Motor neuron (in vitro differentiated cells): ENCODE data around the gene KPNA1. TPM values are rescaled to one million over a fixed set of nuclear protein-coding genes. Genes with fewer than 3 reads are reported as not detected.

ENCODE experiments used
- ATAC-seq, 8 experiments: fragments of 200-7000 bp; cut with Tn5 transposase; replicated peaks in 6 of 8; 2 replicates each; pipeline ENCODE4 v1.8.0; 2021; ENCODE audit warnings: mild to moderate bottlenecking in 8 of 8, moderate library complexity in 8 of 8
- H3K27ac ChIP-seq, 2 donors: fragments of 250-450 bp; sonication (Bioruptor Pico); 2 replicates each; pipeline ENCODE4 v1.9.0; 2021; ENCODE audit warnings: antibody characterized with exemption in 2 of 2, mild to moderate bottlenecking in 2 of 2, moderate library complexity in 1 of 2
- H3K4me1 ChIP-seq, 2 donors: fragments of 250-450 bp; sonication (Bioruptor Pico); replicated peaks in 1 of 2; 2 replicates each; pipeline ENCODE4 v1.6.1; 2021; ENCODE audit warnings: antibody characterized with exemption in 2 of 2, mild to moderate bottlenecking in 2 of 2, moderate library complexity in 1 of 2
- H3K4me3 ChIP-seq, 5 donors: fragments of 250-450 bp; sonication (Bioruptor Pico); 2 replicates each; pipeline ENCODE4 v1.9.0; 2021; ENCODE audit warnings: antibody characterized with exemption in 5 of 5, mild to moderate bottlenecking in 5 of 5, moderate library complexity in 4 of 5
- WGBS, 10 experiments: fragments of 450-650 bp; shearing (Covaris generic); methylation state at CpG; one replicate each; pipeline ENCODE4 v1.0.0; 2022; 5-methylcytosine and 5-hydroxymethylcytosine counted together
- in situ Hi-C, 9 experiments: fragments of 400-800 bp; cut with MboI; loops; one replicate each; pipeline ENCODE4 v1.15.0; 2021; ENCODE audit warnings: low sequenced_read_pairs in 9 of 9, low pct_unique_long_range_greater_than_20kb in 2 of 9; ENCODE audit not compliant: unreplicated experiment in 9 of 9
- total RNA-seq, 8 experiments: library from RNA; unstranded; fragments of 300-600 nt; gene quantifications; 2 replicates each; pipeline versions ENCODE4 v1.2.3 to v1.2.4, GENCODE V29; 2022

KPNA1 gene
- total RNA-seq, 8 experiments from 2014 or later: 24.1 to 48.9 (median 36.2) TPM

- H3K27ac ChIP-seq: no peak overlapping the region
- H3K4me1 ChIP-seq: peaks cover 2 to 4% of the 10 kb centered on the region in 2 donors
- H3K4me3 ChIP-seq: no peak overlapping the region
- ATAC-seq: no peak
- in situ Hi-C loops: no loop called here
These were observed 118.2 kb downstream of the KPNA1 start for GRCh38 chr3:122396511-122396910.

- no peak for ATAC-seq
- Histone ChIP-seq H3K27ac (no peak overlapping the region), H3K4me3 (no peak overlapping the region), H3K4me1 (peaks cover 2 to 4% of the 10 kb centered on the region in 2 donors)
- in situ Hi-C loops: no loop called here
- WGBS, 10 experiments: 21 to 100% (median 65%) methylated on average over 1 to 3 of the region's 3 CpGs
These were observed 119.2 kb downstream of the KPNA1 start for GRCh38 chr3:122395582-122395981.

DNA sequence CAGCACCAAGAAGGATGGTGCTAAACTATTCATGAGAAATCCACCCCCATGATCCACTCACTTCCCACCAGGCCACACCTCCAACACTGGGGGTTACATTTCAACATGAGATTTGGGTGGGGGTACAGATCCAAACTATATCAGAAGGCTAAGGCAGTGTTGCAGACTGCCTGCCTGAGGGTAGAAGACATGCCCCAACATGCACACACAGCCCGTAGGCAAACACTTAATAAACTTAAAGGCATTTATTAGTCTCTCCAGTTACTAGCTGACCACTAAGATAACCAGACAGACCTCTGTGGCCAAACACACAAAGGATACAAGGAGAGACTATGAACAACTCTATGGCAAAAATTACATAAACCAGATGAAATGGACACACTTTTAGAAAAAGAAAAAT lies 120.6 kb downstream of the KPNA1 start:
- Histone ChIP-seq H3K4me3 (no peak overlapping the region), H3K4me1 (peaks cover 2 to 4% of the 10 kb centered on the region in 2 donors), H3K27ac (no peak overlapping the region)
- ATAC-seq: peak in 3 of 8 experiments; percentile 11 to 59 (median 58)
- 20 to 83% (median 40%) methylated on average over 1 of the region's 1 CpG; no CpG with 5 or more reads in 7 of the 10 experiments for WGBS, 10 experiments
- in situ Hi-C loops: no loop called here

DNA sequence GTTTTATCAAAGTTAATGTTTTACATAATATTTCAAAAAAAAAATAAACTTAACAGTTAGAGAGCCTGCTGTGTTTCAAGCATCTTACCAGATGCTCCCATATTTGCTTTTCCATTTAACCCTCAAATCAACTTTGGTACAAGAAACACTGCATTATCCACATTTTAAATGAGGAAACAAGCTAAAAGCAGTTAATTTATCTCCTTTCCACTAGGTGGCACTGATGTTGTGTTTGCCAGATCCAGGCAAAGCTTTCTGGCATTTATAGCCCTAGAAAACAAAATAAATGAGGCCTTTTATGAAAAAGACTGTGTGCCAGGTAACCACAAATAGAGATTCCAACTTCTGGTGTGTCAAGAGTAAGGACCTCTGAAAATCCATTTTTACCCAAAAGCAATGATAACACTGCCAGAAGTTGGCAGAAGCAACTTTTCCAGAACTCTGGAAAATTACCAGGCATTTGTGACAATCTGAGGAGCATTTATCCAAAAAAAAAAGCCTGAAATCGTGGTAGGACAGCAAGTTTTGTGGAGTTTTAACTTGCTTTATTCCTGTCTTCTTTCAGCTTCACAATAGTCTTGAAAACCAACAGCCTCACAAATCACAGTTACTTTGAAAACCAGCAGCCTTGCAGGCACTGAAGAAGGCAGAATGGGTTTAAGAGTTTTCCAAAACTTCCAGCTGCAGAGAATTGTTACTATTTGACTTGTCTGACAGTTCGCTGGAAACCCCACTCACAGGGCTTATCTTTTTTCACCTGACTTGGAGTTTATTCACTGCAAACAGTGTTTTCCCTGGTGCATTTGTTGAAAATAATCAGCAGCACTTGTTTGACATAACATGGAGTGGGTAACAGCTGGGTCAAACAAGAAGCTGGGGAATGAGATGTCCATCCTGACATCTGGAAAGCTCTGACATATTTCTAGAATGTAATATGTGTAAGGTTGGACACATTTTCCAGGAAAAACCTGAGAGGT lies 121.6 kb downstream of the KPNA1 start:
- ATAC-seq: peak in 4 of 8 experiments; percentile 28 to 41 (median 33)
- Histone ChIP-seq H3K4me1 (peaks cover 2 to 4% of the 10 kb centered on the region in 2 donors), H3K4me3 (no peak overlapping the region), H3K27ac (no peak overlapping the region)
- 0 to 88% (median 41%) methylated on average over 1 to 2 of the region's 2 CpGs for WGBS, 10 experiments
- in situ Hi-C loops: no loop called here

GRCh38 chr3:122391681-122392446 lies 122.9 kb downstream of the KPNA1 start:
- Histone ChIP-seq H3K27ac (no peak overlapping the region), H3K4me3 (no peak overlapping the region), H3K4me1 (peaks cover 2 to 4% of the 10 kb centered on the region in 2 donors)
- in situ Hi-C loops: no loop called here
- ATAC-seq: peak in 1 of 8 experiments; percentile 43
- 0 to 100% (median 43%) methylated on average over 1 to 2 of the region's 2 CpGs; no CpG with 5 or more reads in 2 of the 10 experiments for WGBS, 10 experiments

GRCh38 chr3:122390665-122391064 lies 124.1 kb downstream of the KPNA1 start:
- no peak overlapping the region for H3K27ac ChIP-seq
- 45 to 100% (median 84%) methylated on average over 1 to 4 of the region's 4 CpGs for WGBS, 10 experiments
- in situ Hi-C loops: no loop called here

GRCh38 chr3:122389892-122390291 lies 124.8 kb downstream of the KPNA1 start:
- Histone ChIP-seq H3K4me1 (peaks cover 2 to 11% of the 10 kb centered on the region in 2 donors), H3K27ac (no peak overlapping the region), H3K4me3 (no peak overlapping the region)
- no peak for ATAC-seq
- WGBS, 10 experiments: 57 to 100% (median 82%) methylated on average over 1 to 4 of the region's 4 CpGs
- in situ Hi-C loops: no loop called here

More at GRCh38 chr3:122390665-122391064, 124.1 kb downstream of the KPNA1 start:
- ATAC-seq: no peak
- Histone ChIP-seq H3K4me1 (peaks cover 2 to 4% of the 10 kb centered on the region in 2 donors), H3K4me3 (no peak overlapping the region)

DNA sequence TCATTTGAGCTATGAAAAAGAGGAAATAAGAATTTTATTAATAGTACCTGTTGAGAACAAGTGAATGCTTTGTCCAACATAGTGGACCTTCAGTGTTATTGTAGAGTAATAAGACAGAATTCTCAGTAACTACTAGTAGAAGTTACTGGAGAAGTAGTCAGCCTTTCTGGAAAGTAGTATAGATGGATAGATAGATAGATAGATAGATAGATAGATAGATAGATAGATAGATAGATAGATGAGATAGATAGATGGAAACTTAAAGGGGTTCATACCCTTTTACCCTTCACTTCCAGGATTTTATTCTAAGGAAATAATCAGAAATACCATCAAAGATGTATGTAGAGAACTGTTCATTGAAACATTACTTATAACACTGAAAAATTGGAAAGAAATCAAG lies 125.5 kb downstream of the KPNA1 start:
- in situ Hi-C loops: no loop called here
- no peak for ATAC-seq
- Histone ChIP-seq H3K27ac (no peak overlapping the region), H3K4me3 (no peak overlapping the region), H3K4me1 (peaks cover 2 to 12% of the 10 kb centered on the region in 2 donors)

- 35 to 100% (median 86%) methylated on average over 1 to 3 of the region's 3 CpGs for WGBS, 10 experiments
- Histone ChIP-seq H3K27ac (no peak overlapping the region), H3K4me3 (no peak overlapping the region), H3K4me1 (peaks cover 2 to 12% of the 10 kb centered on the region in 2 donors)
- in situ Hi-C loops: no loop called here
- no peak for ATAC-seq
These were observed 127.0 kb downstream of the KPNA1 start for GRCh38 chr3:122387709-122388108.

DNA sequence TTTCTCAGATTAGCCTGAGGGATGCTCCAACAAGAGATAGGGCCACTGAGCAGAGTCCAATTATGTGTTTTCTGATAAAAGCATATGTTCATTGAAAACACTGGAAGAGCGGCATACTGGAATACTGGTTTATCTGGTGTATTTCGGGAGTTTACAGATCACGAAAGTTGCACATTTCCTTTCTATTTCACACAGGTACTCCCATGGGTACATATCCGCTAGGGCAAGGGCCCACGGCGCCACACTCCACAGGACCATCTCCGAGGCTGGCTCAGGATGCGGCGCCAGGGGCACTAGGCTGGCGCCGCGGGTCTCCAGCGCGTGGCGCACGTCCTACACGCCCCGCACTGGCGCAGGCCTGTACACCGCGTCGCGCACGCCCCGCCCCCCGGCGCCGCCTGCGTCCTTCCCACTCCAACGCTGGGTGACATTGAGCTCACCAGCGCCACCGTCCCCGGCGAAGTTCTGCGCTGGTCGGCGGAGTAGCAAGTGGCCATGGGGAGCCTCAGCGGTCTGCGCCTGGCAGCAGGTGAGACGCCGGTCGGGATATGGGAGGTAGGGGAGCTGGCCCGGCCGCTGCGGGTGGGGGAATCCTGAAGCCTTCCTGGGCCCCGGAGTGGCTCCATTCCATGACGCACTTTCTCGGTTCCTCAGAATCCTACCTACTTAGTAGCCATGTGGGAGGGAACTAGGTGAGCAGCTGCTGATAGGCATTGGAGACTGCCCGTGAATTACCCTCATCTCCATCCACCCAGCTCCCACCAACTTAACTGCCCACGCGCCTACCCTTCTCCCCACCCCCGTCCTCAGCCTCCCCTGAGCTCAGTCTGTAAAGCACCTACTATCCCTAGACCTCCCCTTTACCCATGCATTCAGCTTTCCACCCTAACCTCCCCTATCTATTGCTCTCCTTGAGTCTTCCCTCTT lies 130.7 kb downstream of the KPNA1 start, which contains the start of gene FAM162A:
FAM162A (plus strand) TSS at position 412 of the 927 bp plus-strand sequence; CDS start at position 496, 84 bp downstream.
- in situ Hi-C loops: no loop called here
- H3K27ac ChIP-seq: peak within 1 kb of the TSS; percentile 78 to 79
- H3K4me3 ChIP-seq: peak within 1 kb of the TSS; percentile 79 to 98 (median 86)
- peaks cover 4 to 14% of the 10 kb centered on the region in 2 donors for H3K4me1 ChIP-seq
- WGBS, 10 experiments: 0 to 35% (median 10%) methylated on average over 3 to 12 of the region's 52 CpGs; no CpG with 5 or more reads in 4 of the 10 experiments
- ATAC-seq: peak; percentile 89 to 98 (median 97)

DNA sequence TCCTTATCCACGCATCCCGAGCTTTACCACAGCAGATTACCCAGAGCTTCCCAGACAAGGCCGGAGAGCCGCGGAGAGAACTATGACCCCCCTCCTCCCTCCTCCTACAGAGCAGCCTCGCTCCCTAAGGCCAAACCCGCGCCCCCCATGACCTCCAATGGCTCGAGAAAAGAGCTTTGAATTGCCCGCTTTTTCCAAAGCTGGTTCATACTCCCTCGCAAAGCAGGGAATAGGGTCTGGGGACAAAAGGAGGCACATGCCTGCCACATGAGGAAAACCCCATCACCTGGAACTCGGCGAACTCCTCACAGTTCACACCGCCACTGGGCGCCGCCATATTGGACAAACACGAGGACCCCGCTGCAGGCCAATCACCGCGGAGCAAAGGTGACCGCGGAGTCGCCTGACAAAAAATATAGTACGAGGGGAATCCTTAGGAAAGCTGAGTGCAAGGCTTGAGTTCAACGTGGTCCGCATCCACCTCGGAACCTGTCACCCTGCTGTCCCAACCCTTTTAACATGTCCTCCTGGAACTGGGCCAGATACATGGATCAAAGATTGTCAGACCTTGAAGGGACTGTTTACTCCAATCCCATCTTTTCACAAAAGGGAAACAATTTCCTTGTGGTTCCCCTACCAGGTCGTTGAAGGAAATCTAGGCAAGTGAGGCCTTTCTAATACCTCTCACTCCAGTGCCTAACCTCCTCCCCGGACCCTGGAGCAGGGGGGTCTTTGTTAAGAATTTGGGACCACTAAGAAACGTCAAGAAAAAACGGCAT lies 131.7 kb downstream of the KPNA1 start, which contains the start of gene MIX23:
MIX23 (minus strand) TSS at position 344 of the 779 bp plus-strand sequence; CDS start at position 337, 7 bp downstream.
- Histone ChIP-seq H3K4me1 (peaks cover 4 to 14% of the 10 kb centered on the region in 2 donors), H3K4me3 (peak within 1 kb of the TSS; percentile 79 to 98 (median 86)), H3K27ac (peak within 1 kb of the TSS; percentile 78 to 79)
- ATAC-seq: peak; percentile 41 to 61 (median 51)
- in situ Hi-C loops: no loop called here
- 0 to 15% (median 0%) methylated on average over 3 to 13 of the region's 31 CpGs; no CpG with 5 or more reads in 1 of the 10 experiments for WGBS, 10 experiments
